Heart left ventricle (tissue), 16 donors: ENCODE measurements around the gene CDH12. TPM values are rescaled to one million over a fixed set of nuclear protein-coding genes. Genes with fewer than 3 reads are reported as not detected.

Experiments
- ATAC-seq, 4 donors: fragments of 200-7000 bp; cut with Tn5 transposase; one replicate each; pipeline ENCODE4 v1.9.1; 2020 to 2022; ENCODE audit warnings: moderate library complexity in 4 of 4, mild to moderate bottlenecking in 3 of 4, moderate number of reproducible peaks in 1 of 4
- DNase-seq, 5 donors: peaks; one replicate each; pipeline ENCODE4 v3.0.0-alpha.2; 2020
- H3K27ac ChIP-seq, 12 donors: fragments of 200-600 bp; sonication (generic) in 4 of 12; one replicate each; pipeline versions ENCODE4 v1.5.0 to v1.8.0; 2016 to 2022; ENCODE audit warnings: mild to moderate bottlenecking in 2 of 12
- H3K27me3 ChIP-seq, 9 donors: fragments of 200-600 bp; sonication (generic) in 2 of 9; one replicate each; pipeline versions ENCODE4 v1.5.1 to v1.8.0; 2016 to 2022; ENCODE audit warnings: mild to moderate bottlenecking in 3 of 9
- H3K36me3 ChIP-seq, 9 donors: fragments of 200-600 bp; sonication (generic) in 2 of 9; one replicate each; pipeline versions ENCODE4 v1.5.0 to v1.8.0; 2018 to 2022; ENCODE audit warnings: mild to moderate bottlenecking in 2 of 9
- H3K4me1 ChIP-seq, 12 donors: fragments of 200-600 bp; sonication (generic) in 4 of 12; one replicate each; pipeline versions ENCODE4 v1.5.0 to v1.8.0; 2016 to 2022; ENCODE audit warnings: mild to moderate bottlenecking in 3 of 12
- H3K4me3 ChIP-seq, 12 donors: fragments of 200-600 bp; sonication (generic) in 4 of 12; one replicate each; pipeline versions ENCODE4 v1.5.0 to v1.8.0; 2017 to 2022; ENCODE audit warnings: mild to moderate bottlenecking in 9 of 12, moderate library complexity in 4 of 12
- H3K9me3 ChIP-seq, 12 donors: fragments of 200-600 bp; sonication (generic) in 4 of 12; one replicate each; pipeline versions ENCODE4 v1.5.0 to v1.8.0; 2016 to 2022; ENCODE audit warnings: mild to moderate bottlenecking in 1 of 12
- CTCF ChIP-seq, 12 donors: fragments of 200-600 bp; sonication (generic) in 4 of 12; IDR thresholded peaks; one replicate each; pipeline versions ENCODE4 v1.5.0 to v1.8.0; 2018 to 2022; ENCODE audit warnings: antibody characterized with exemption in 12 of 12, mild to moderate bottlenecking in 5 of 12
- POLR2A ChIP-seq, 2 donors: fragments of 450-650 bp; IDR thresholded peaks; one replicate each; pipeline ENCODE4 v1.6.1; 2017; ENCODE audit warnings: antibody characterized with exemption in 2 of 2, mild to moderate bottlenecking in 2 of 2, moderate library complexity in 2 of 2
- WGBS, 4 donors: extraction: QIAGEN DNeasy Blood & Tissue Kit in 2 of 4; methylation state at CpG; one replicate each; pipeline versions ENCODE4 v1.1.5 to v1.1.7; 2013 to 2018; 5-methylcytosine and 5-hydroxymethylcytosine counted together
- intact Hi-C, 10 donors: fragments of 100-400 bp; cut with DNase I; formaldehyde crosslinking; loops; one replicate each; pipeline versions ENCODE4 v1.11.1 to v1.14.2; 2022
- polyA plus RNA-seq, 2 donors: library from polyadenylated mRNA; stranded (reverse); fragments of 200-250 nt; gene quantifications; one replicate each; pipeline ENCODE4 v1.2.3, GENCODE V29; 2013
- total RNA-seq, 9 donors: library from RNA; depleted of rRNA in 2 of 9; stranded (reverse); fragments of >200 nt in 2 of 9; fragmentation: NEBNext Ultra II Directional in 3 of 9; extraction: Animal tissue kit (Norgen Biotek cat#: 25700) in 3 of 9; gene quantifications; one replicate each; pipeline versions ENCODE4 v1.1.0 to v1.2.4, GENCODE V29; 2016 to 2023
- donor health status: ischemic (EF 13 %, LVEDD 7.1; RV severe dilation, severe dysfunction).
- donor health status: healthy with polysubstance abuse.
- donor health status: DM: no; HTN: yes; CAD: no.
- donor health status: DM: no; HTN: no; CAD: no.
- donor health status: ischemic (EF 25% LVEDD 6.9; RV normal size, moderate dysfunction).
- donor health status: ischemic (EF 25% LVEDD 5.7; RV mildly dilated, moderate dysfunction).
- donor health status: healthy.
- donor health status: DM: yes; HTN: yes; CAD: no.
- donor health status: ischemic (EF 35%, LVEDD 5.7; RV mildly dilated, moderate dysfunction).
- donor health status: nonischemic (EF 11% LVEDD 7.7; RV severe dilation, severe dysfunction).
- donor health status: DM: yes; HTN: yes; CAD: no.
- donor health status: PGD.
- donor health status: ischemic (EF 29% LVEDD 5.4; RV normal size, mild dysfunction).
- donor health status: nonischemic (EF 23%, LVEDD 6.1; RV moderate dilation, normal function).

The CDH12 gene
- total and polyA plus RNA-seq, 11 donors = 0.11 TPM; not detected in 10

GRCh38 chr5:22554475-22554874, 298.7 kb downstream of the CDH12 start:
- ATAC-seq (no peak), DNase-seq (no peak)
- Histone ChIP-seq H3K4me1 (no peaks in the 10 kb centered on the region), H3K9me3 (no peaks in the 10 kb centered on the region), H3K36me3 (no peaks in the 10 kb centered on the region), H3K27ac (no peak overlapping the region), H3K27me3 (no peaks in the 10 kb centered on the region), H3K4me3 (no peak overlapping the region)
- TF ChIP-seq CTCF (IDR thresholded peaks at IDR 0.05) (no peak), POLR2A (IDR thresholded peaks at IDR 0.05) (no peak)
- intact Hi-C loops = no loop called here

GRCh38 chr5:22549876-22550671, 303.1 kb downstream of the CDH12 start:
- intact Hi-C loops = no loop called here
- Histone ChIP-seq H3K4me1 (no peaks in the 10 kb centered on the region), H3K36me3 (no peaks in the 10 kb centered on the region), H3K27me3 (no peaks in the 10 kb centered on the region), H3K27ac (no peak overlapping the region), H3K9me3 (no peaks in the 10 kb centered on the region), H3K4me3 (no peak overlapping the region)
- ATAC-seq (no peak), DNase-seq (no peak)
- TF ChIP-seq CTCF (IDR thresholded peaks at IDR 0.05) (no peak), POLR2A (IDR thresholded peaks at IDR 0.05) (no peak)
- WGBS, 4 donors = 56 to 73% (median 67%) methylated on average over 4 of the region's 4 CpGs

- no peak overlapping the region for H3K27ac ChIP-seq
- no peaks in the 10 kb centered on the region for H3K27me3 ChIP-seq
- 40 to 59% (median 44%) methylated on average over 1 of the region's 1 CpG for WGBS, 4 donors
Measured at GRCh38 chr5:22542340-22542739, 310.8 kb downstream of the CDH12 start.

GRCh38 chr5:22541037-22541436, 312.1 kb downstream of the CDH12 start:
- no peak for ATAC-seq
- DNase-seq = no peak
- intact Hi-C loops = no loop called here
- 0 to 27% (median 14%) methylated on average over 1 of the region's 1 CpG for WGBS, 4 donors
- no peak overlapping the region for H3K4me3 ChIP-seq
- no peaks in the 10 kb centered on the region for H3K27me3 ChIP-seq
- no peaks in the 10 kb centered on the region for H3K36me3 ChIP-seq
- H3K27ac ChIP-seq = no peak overlapping the region
- TF ChIP-seq POLR2A (IDR thresholded peaks at IDR 0.05) (no peak), CTCF (IDR thresholded peaks at IDR 0.05) (no peak)
- no peaks in the 10 kb centered on the region for H3K4me1 ChIP-seq
- peaks cover 0 to 11% (median 0%) of the 10 kb centered on the region in 12 donors for H3K9me3 ChIP-seq

More at GRCh38 chr5:22542340-22542739, 310.8 kb downstream of the CDH12 start:
- no peak for DNase-seq
- H3K4me1 ChIP-seq = no peaks in the 10 kb centered on the region
- H3K36me3 ChIP-seq = no peaks in the 10 kb centered on the region
- intact Hi-C loops = no loop called here
- H3K9me3 ChIP-seq = peaks cover 0 to 11% (median 0%) of the 10 kb centered on the region in 12 donors
- TF ChIP-seq CTCF (IDR thresholded peaks at IDR 0.05) (no peak), POLR2A (IDR thresholded peaks at IDR 0.05) (no peak)
- ATAC-seq = no peak
- H3K4me3 ChIP-seq = no peak overlapping the region
